ENCODE measurements around the gene SVIL.
"Not testable (repeated sequence)": the region's sequence is repeated elsewhere in the genome, so short reads cannot be mapped to it uniquely, and the experiment has no call there.

Gene SVIL

DNA sequence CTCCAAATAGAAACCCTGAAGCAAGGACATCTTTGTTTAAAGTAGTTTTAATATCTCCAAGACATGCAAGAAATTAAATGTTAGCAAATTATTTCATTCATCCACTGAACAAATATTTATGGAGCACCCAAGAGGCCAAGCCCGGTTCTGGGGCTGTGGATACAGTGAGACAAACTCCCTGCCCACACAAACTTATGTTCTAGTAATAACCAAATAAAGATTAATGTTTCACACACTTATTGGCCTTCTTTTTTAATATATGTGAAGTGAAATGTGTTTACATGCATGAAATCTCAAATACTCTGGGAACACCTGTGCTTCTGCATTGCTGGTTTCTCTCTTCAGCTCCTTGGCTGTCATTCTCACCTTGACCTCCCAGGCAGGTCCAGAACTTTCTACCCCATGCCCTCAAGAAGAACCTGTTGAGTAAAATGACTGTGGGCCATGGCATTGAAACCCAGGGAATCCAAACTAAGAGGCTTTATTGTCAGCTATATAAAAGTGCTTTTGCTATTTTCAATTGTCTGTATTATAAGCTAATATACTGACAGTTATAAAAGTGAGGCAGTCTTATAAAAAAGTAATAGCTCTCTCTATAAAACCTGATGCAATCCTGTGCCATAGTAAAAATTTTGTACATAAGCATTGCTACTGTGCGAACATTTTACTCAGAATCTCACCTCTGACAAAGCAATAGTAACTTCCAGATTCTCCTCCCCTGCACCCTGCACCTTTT, 43.7 kb downstream of the SVIL start:
- H3K4me3 Mint-ChIP-seq, result no peak overlapping the region
- H3K36me3 Mint-ChIP-seq (ENCODE audit: low read depth), result peaks cover 3% of the 10 kb centered on the region
- peak overlapping the region; percentile 90 for H3K27ac Mint-ChIP-seq
- no peaks in the 10 kb centered on the region for H3K27me3 Mint-ChIP-seq
- no peaks in the 10 kb centered on the region for H3K9me3 Mint-ChIP-seq
- H3K4me1 Mint-ChIP-seq (ENCODE audit: low read depth), result peaks cover 18% of the 10 kb centered on the region
- DNase-seq, result no peak

DNA sequence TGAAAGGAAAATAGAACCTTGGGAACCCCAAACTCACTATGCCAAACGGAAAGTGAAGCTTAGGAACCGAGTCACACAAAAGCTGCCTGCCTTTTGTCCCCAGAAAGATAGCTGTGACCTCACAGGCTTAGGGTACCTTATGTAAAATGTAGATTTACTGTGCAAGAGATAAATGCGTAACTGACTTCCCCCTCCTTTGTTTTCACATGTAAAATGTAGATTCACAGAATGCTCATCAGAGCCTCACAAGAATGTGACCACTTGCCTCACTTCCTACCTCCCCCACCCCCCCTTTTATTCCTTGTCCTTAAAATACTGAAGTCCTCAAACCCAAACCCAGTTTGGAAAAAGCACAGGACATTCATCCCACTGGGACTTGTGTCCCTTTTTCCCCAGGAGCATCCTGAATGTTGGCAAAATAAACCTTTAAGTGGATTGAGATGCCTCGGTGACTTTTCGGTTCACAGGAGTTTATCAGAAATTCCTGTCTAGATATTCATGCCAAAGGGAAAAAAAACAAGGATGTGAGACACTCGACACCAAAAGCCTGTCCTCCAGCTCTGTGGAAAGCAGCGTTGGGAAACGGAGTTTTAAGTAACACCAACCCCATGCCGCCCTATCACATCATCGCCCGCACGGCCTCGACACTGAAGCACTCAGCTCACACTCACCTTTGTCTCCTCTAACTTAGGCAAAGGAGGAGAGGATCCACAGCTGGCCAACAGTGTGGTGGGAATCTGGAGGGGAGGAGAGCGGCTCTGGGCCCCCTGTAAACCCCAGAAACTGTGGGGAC, 45.9 kb downstream of the SVIL start:
- Mint-ChIP-seq H3K27me3 (no peaks in the 10 kb centered on the region), H3K4me3 (no peak overlapping the region)

DNA sequence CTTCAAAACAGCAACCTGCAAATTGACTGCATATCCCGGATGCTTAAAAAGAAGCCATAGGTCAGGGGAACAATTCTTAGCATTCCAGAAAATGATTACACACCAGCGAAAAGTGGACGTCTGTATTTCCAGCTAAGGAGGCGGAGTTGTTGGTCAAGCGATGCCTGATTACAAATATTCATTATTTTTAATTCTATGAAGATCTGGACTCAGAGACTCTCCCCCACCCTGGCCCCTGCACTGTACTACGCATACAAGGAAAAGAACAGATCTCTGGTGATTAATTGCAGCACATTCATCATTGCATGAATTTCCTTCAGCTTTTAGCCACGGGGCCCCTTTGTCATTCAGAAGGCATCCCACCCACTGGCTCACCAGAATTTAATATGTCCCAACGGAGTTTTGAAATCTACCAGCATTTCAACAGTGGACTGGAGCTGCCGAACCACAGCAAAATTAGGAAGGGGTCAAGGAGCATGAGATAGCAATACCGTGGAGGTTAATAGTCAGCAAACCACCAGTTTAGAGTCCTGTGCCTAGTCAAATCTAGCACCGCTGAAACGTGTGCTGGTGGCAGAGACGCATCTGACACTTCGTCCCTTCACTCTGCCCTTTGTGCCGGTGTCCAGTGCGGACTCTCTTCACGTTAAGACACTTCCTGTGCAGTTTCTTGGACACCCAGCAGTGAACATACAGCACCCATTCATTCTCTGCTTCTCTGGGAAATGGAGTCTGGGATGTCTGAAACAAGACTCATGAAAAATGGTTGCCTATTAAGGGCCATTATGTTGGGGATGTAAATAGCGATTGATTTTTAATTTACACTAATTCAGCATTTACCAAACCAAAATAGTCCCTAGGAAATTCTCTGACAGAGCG, 46.8 kb downstream of the SVIL start:
- not testable (repeated sequence) for H3K9me3 Mint-ChIP-seq; H3K27me3 Mint-ChIP-seq; H3K27ac Mint-ChIP-seq; H3K4me3 Mint-ChIP-seq; DNase-seq; H3K36me3 Mint-ChIP-seq (ENCODE audit: low read depth)
- H3K4me1 Mint-ChIP-seq (ENCODE audit: low read depth), result peaks cover 29% of the 10 kb centered on the region

More for the DNA sequence above, 45.9 kb downstream of the SVIL start:
- no peak for DNase-seq
- Mint-ChIP-seq H3K27ac (no peak overlapping the region), H3K36me3 (ENCODE audit: low read depth) (peaks cover 3% of the 10 kb centered on the region), H3K4me1 (ENCODE audit: low read depth) (peaks cover 20% of the 10 kb centered on the region), H3K9me3 (no peaks in the 10 kb centered on the region)

DNA sequence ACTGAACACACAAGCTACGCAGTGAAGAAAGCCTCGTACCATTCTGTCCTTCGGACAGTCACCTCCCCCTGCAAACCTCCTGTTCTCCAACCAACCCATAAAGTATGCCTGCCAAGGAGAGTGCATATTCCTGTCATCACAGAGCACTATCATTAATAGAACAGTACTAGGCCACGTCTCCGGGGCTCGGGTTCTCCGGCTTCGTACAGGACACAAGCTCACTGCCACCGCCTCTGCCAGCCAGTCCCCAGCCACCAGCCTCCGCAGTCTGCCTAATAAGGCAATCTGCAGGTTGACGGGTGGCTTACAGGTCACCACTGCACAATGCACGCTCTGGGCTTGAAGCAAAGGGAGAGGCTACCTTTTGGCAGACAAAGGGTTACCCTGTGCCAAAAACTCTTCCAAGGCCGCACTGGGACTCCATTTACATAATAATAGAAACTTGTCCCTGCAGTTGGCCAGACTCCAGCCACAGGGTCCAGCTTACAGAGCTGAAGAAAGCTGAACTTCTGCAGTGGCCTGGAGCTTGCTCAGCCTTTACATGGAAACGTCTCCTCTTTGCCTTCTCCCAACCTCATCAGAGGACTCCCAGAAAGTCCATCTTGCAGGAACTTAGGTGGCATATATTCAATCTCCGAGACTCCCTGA, 47.5 kb downstream of the SVIL start:
- H3K9me3 Mint-ChIP-seq; H3K27ac Mint-ChIP-seq; H3K27me3 Mint-ChIP-seq; H3K36me3 Mint-ChIP-seq (ENCODE audit: low read depth); DNase-seq; H3K4me3 Mint-ChIP-seq: not testable (repeated sequence)
- peaks cover 33% of the 10 kb centered on the region for H3K4me1 Mint-ChIP-seq (ENCODE audit: low read depth)

DNA sequence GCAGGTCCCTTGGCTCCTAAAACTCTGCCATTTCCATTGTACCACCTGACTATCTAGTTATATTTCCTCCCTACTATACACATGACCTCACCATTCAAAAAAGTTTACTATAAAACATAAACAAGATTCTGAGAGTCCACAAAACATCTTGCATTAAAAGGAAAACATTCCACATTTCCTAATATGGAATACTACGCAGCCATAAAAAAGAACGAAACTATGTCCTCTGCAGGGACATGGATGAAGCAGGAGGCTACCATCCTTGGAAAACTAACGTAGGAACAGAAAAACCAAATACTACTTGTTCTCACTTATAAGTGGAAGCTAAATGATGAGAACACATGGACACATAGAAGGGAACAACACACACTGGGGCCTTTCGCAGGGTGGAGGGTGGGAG, 48.3 kb downstream of the SVIL start:
- no peaks in the 10 kb centered on the region for H3K9me3 Mint-ChIP-seq
- no peak overlapping the region for H3K4me3 Mint-ChIP-seq
- H3K4me1 Mint-ChIP-seq (ENCODE audit: low read depth), result peaks cover 35% of the 10 kb centered on the region
- H3K27me3 Mint-ChIP-seq, result no peaks in the 10 kb centered on the region
- H3K27ac Mint-ChIP-seq, result no peak overlapping the region
- no peak for DNase-seq
- peaks cover 3% of the 10 kb centered on the region for H3K36me3 Mint-ChIP-seq (ENCODE audit: low read depth)

DNA sequence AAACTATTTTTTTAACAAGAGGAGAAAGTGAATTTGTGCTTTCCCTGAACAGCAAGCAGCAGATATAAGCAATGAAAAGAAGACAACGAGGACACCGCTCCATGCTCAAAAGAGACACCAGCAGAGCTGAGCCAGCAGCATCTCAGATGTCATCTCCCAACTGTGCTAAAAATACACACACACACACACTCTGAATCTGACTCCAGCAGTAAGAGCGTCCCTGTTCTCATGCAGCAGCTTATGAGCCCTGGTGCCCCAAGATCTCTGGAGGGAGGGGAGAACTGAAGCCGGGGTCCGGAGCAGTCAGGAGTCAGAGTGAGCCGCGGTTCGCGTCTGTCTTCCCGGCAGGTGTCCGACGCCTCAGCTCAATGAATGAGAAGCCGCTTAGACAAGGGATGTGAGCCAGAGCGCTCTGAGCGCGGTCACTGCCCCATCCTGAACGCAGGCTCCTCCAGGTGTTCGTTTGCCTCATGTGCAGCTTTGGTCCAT, 49.2 kb downstream of the SVIL start:
- Mint-ChIP-seq H3K27me3 (no peaks in the 10 kb centered on the region), H3K4me1 (ENCODE audit: low read depth) (peaks cover 26% of the 10 kb centered on the region), H3K4me3 (no peak overlapping the region), H3K9me3 (no peaks in the 10 kb centered on the region), H3K27ac (no peak overlapping the region), H3K36me3 (ENCODE audit: low read depth) (peaks cover 3% of the 10 kb centered on the region)
- DNase-seq, result no peak

DNA sequence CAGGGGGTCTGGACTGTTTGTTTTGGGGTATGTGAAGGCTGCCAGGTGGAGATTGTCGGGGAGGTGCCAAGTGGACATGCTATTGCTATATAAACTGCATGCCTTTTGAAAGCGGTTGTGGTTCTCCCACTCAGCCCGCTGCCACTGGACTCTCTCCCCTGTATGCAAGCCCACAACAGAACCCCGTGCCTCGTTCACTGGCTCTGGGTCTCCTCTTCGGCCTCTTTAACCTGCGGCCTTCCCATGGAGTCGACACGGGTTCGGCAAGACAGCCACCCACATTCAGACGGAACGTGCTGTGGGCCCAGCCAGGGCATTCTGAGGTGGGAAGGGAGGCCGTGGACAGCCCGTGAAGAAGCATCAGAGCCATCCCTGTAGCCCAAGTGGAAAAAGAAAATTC, 50.3 kb downstream of the SVIL start:
- no peaks in the 10 kb centered on the region for H3K9me3 Mint-ChIP-seq
- no peak overlapping the region for H3K4me3 Mint-ChIP-seq
- DNase-seq, result no peak
- H3K27ac Mint-ChIP-seq, result no peak overlapping the region
- H3K36me3 Mint-ChIP-seq (ENCODE audit: low read depth), result peaks cover 3% of the 10 kb centered on the region
- H3K27me3 Mint-ChIP-seq, result no peaks in the 10 kb centered on the region
- peaks cover 20% of the 10 kb centered on the region for H3K4me1 Mint-ChIP-seq (ENCODE audit: low read depth)

DNA sequence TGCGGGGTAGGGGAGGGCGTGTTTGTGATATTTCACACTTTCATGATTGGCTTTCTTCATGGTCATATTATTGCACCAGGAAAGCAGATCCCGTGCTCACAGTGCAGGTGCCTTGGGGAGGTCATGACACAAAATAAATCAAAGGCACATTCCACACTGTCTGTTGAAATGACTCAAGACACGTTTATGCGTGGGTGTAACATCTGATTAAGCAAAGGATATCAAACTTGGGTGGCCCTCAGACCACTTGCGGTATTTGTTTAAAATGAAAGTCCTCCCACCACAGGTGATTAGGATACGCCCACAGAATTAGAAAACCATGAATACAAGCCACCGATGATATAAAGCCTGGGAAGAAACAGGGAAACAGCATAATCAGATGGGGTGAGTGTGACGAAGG, 51.1 kb downstream of the SVIL start:
- peaks cover 6% of the 10 kb centered on the region for H3K36me3 Mint-ChIP-seq (ENCODE audit: low read depth)

DNA sequence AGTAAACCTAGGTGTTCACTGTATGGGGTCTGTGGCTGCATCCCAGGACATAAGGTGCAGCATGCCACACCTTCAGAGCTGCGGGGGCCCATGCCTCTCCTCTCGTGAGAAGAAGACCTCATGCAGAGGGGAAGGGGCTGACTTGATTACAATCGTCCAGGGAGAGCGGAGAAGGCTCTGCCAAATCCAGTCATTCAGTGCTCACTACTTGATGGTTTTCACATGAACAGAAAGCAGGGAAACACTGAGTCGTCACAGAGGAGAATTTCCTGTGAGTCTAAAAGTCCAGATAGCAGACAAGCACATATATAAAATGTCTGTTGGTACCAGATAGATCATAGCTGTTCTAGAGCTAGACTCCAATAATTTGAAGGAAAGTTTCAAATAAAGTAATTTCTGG, 52.0 kb downstream of the SVIL start:
- not testable (repeated sequence) for H3K4me3 Mint-ChIP-seq; H3K36me3 Mint-ChIP-seq (ENCODE audit: low read depth); DNase-seq; H3K27me3 Mint-ChIP-seq; H3K9me3 Mint-ChIP-seq
- H3K4me1 Mint-ChIP-seq (ENCODE audit: low read depth), result peaks cover 18% of the 10 kb centered on the region
- H3K27ac Mint-ChIP-seq, result peak overlapping the region; percentile 79

More for the DNA sequence above, 51.1 kb downstream of the SVIL start:
- no peak for DNase-seq
- Mint-ChIP-seq H3K27ac (peak overlapping the region; percentile 79), H3K27me3 (no peaks in the 10 kb centered on the region), H3K9me3 (no peaks in the 10 kb centered on the region), H3K4me3 (no peak overlapping the region), H3K4me1 (ENCODE audit: low read depth) (peaks cover 20% of the 10 kb centered on the region)

DNA sequence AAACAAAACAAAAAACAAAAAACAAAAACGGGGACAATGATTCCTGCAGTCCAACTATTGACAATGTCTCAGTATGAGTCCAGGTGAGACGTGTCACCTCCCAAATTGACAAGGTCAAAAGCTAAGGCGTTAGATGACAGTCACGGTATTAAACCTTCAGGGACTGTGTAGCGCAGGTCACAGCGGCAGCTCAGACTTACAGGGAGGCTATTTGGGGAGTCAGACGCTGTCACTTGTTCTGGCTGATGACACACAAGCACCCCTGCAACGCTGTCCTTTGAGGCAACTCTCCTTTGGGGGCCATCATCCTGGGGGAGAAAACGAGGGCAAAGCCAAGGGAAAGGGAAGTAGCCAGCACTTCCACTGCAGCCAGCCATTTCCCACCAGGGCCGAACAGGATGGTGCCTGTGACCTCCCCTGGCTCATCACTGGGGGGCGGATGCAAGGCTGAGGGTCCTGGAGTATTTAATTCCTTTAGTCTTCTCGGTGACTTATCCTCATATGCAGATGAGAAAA, 55.3 kb downstream of the SVIL start:
- peaks cover 23% of the 10 kb centered on the region for H3K4me1 Mint-ChIP-seq (ENCODE audit: low read depth)
- H3K27ac Mint-ChIP-seq, result no peak overlapping the region
- H3K4me3 Mint-ChIP-seq, result no peak overlapping the region
- no peak for DNase-seq
- H3K27me3 Mint-ChIP-seq, result no peaks in the 10 kb centered on the region
- H3K36me3 Mint-ChIP-seq (ENCODE audit: low read depth), result peaks cover 5% of the 10 kb centered on the region
- H3K9me3 Mint-ChIP-seq, result no peaks in the 10 kb centered on the region

DNA sequence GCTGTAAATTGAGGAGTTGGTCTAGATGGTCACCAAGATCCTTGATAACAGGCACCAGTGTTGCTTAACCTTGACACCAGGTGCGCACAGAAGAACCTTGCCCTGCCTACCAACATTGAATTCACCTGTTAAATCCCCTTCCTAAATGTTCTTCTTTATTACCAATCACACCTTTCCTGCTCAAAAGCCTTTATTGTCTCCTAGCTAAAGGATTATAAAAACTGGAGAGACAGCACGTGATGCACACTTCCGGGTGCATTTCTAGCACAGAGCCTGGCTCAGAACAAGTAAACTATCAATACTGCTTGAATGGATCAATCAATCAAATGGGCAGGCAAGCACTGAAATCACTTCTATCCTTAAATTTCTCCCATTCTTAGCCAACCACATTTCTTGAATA, 56.3 kb downstream of the SVIL start:
- no peaks in the 10 kb centered on the region for H3K27me3 Mint-ChIP-seq
- H3K4me1 Mint-ChIP-seq (ENCODE audit: low read depth), result peaks cover 16% of the 10 kb centered on the region
- no peak overlapping the region for H3K4me3 Mint-ChIP-seq
- no peak overlapping the region for H3K27ac Mint-ChIP-seq
- H3K36me3 Mint-ChIP-seq (ENCODE audit: low read depth), result peaks cover 5% of the 10 kb centered on the region
- DNase-seq, result no peak
- no peaks in the 10 kb centered on the region for H3K9me3 Mint-ChIP-seq

DNA sequence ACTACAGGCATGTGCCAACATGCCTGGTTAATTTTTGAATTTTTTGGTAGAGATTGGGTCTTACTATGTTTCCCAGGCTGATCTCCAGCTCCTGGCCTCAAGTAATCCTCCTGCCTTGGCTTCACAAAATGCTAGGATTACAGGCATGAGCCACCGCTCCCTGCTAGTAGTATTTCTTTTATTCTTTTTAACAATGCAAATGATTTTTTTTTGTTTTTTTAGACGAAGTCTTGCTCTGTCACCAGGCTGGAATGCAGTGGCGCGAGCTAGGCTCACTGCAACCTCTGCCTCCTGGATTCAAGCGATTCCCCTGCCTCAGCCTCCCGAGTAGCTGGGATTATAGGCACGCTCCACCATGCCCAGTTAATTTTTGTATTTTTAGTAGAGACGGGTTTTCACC, 58.1 kb downstream of the SVIL start:
- no peaks in the 10 kb centered on the region for H3K27me3 Mint-ChIP-seq
- no peak overlapping the region for H3K27ac Mint-ChIP-seq
- H3K4me1 Mint-ChIP-seq (ENCODE audit: low read depth), result peaks cover 5% of the 10 kb centered on the region
- no peaks in the 10 kb centered on the region for H3K9me3 Mint-ChIP-seq
- peaks cover 5% of the 10 kb centered on the region for H3K36me3 Mint-ChIP-seq (ENCODE audit: low read depth)
- H3K4me3 Mint-ChIP-seq, result no peak overlapping the region
- DNase-seq, result no peak

DNA sequence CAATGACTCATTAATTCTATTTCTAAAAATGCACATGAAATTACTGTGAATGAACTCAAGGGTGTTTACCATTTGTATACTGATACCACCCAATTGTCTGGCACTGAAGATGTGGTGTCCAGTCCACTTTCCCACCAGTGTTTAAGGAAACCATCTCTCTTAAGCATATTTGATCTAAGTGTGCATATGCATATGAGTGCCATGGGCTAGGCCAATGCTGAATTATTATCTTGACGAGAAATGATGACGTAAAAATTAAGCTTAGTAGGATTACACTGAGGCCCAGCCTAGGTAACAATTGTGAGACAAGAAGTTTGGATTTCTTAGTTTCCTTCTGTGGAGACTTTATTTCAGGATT, 59.7 kb downstream of the SVIL start:
- Mint-ChIP-seq H3K4me3 (no peak overlapping the region), H3K4me1 (ENCODE audit: low read depth) (peaks cover 5% of the 10 kb centered on the region), H3K27me3 (no peaks in the 10 kb centered on the region), H3K36me3 (ENCODE audit: low read depth) (peaks cover 5% of the 10 kb centered on the region), H3K27ac (no peak overlapping the region), H3K9me3 (no peaks in the 10 kb centered on the region)
- no peak for DNase-seq
